Airway epithelial cell (primary cell): ENCODE results near the gene SPRR5. TPM values are rescaled to one million over a fixed set of nuclear protein-coding genes. Genes with fewer than 3 reads are reported as not detected.

Experiments
- total RNA-seq: library from RNA; depleted of rRNA; stranded (reverse); fragments of >200 nt; gene quantifications from 2 replicates; pipeline ENCODE4 v1.2.3, GENCODE V29; 2015

Gene SPRR5
- 0.71 TPM in 1 of 2 replicates, not detected in the other for total RNA-seq

GRCh38 chr1:152946651-152947256 lies at the start of gene SPRR5:
TSS of gene SPRR5 (plus strand) at chr1:152947206. CDS start at chr1:152948555, 1,349 bp downstream.

GRCh38 chr1:152907686-152908601 lies 39.1 kb upstream of the SPRR5 start, which contains the start of gene IVL:
TSS of gene IVL (plus strand) at chr1:152908546. CDS start at chr1:152909798, 1,252 bp downstream.

GRCh38 chr1:152970495-152970894 lies 23.5 kb downstream of the SPRR5 start, which contains the start of gene SPRR4:
TSS of gene SPRR4 (plus strand) at chr1:152970648. CDS start at chr1:152971891, 1,243 bp downstream.

GRCh38 chr1:152983743-152984142 lies 36.7 kb downstream of the SPRR5 start, which contains the start of gene SPRR1A:
TSS of gene SPRR1A (plus strand) at chr1:152984081. CDS start at chr1:152985231, 1,150 bp downstream.

Other genes with a start within 250 kb of the SPRR5 start
- gene LCE2A, start 248.9 kb upstream of the SPRR5 start, total RNA-seq, result not detected in 2 replicates
- gene LCE4A, start 239.0 kb upstream of the SPRR5 start, total RNA-seq, result not detected in 2 replicates
- not detected in 2 replicates for gene KPRP, start 189.2 kb upstream of the SPRR5 start, total RNA-seq
- not detected in 2 replicates for gene LCE1F, start 172.1 kb upstream of the SPRR5 start, total RNA-seq
- 0.37 TPM in 1 of 2 replicates, not detected in the other for gene LCE1E, start 160.9 kb upstream of the SPRR5 start, total RNA-seq
- gene LCE1D, start 150.5 kb upstream of the SPRR5 start, total RNA-seq, result not detected in 2 replicates
- not detected in 2 replicates for gene LCE1C, start 140.6 kb upstream of the SPRR5 start, total RNA-seq
- not detected in 2 replicates for gene LCE1B, start 135.2 kb upstream of the SPRR5 start, total RNA-seq
- not detected in 2 replicates for gene LCE1A, start 119.7 kb upstream of the SPRR5 start, total RNA-seq
- not detected in 2 replicates for gene LCE6A, start 104.3 kb upstream of the SPRR5 start, total RNA-seq
- not detected in 2 replicates for gene LCE7A, start 87.2 kb upstream of the SPRR5 start, total RNA-seq
- not detected in 2 replicates for gene SMCP, start 68.9 kb upstream of the SPRR5 start, total RNA-seq
- gene IVL, start 38.7 kb upstream of the SPRR5 start, total RNA-seq, result 46.3 and 60.1 TPM in 2 replicates
- gene SPRR4, start 23.4 kb downstream of the SPRR5 start, total RNA-seq, result not detected in 2 replicates
- gene SPRR1A, start 36.9 kb downstream of the SPRR5 start, total RNA-seq, result 83.3 and 172 TPM in 2 replicates
- 286 and 324 TPM in 2 replicates for gene SPRR3, start 54.5 kb downstream of the SPRR5 start, total RNA-seq
- 1,378 and 2,304 TPM in 2 replicates for gene SPRR1B, start 84.0 kb downstream of the SPRR5 start, total RNA-seq
- gene SPRR2D, start 93.9 kb downstream of the SPRR5 start, total RNA-seq, result 14.5 and 17.9 TPM in 2 replicates
- 8.3 and 8.4 TPM in 2 replicates for gene SPRR2A, start 110.3 kb downstream of the SPRR5 start, total RNA-seq
- not detected in 2 replicates for gene SPRR2B, start 124.4 kb downstream of the SPRR5 start, total RNA-seq
- gene SPRR2E, start 147.3 kb downstream of the SPRR5 start, total RNA-seq, result 5.4 and 6.5 TPM in 2 replicates
- 0.28 TPM in 1 of 2 replicates, not detected in the other for gene SPRR2F, start 166.3 kb downstream of the SPRR5 start, total RNA-seq
- not detected in 2 replicates for gene SPRR2G, start 203.7 kb downstream of the SPRR5 start, total RNA-seq